HEK293T (cell line): ENCODE results near the gene PSTPIP2.

ENCODE experiments used
- CTCF ChIA-PET: fragments of 350-600 bp; formaldehyde crosslinking; extraction: SDS; loops from one replicate; lab custom pipeline; 2021; ENCODE audit warnings: antibody characterized with exemption, inconsistent platforms; lab: Yijun Ruan, JAX
- POLR2A ChIA-PET: fragments of 350-600 bp; formaldehyde crosslinking; extraction: SDS; loops from one replicate; lab custom pipeline; 2020; ENCODE audit warnings: antibody characterized with exemption, inconsistent platforms; lab: Yijun Ruan, JAX
- DNase-seq: peaks from one replicate; pipeline ENCODE4 v3.0.0; 2012; ENCODE audit warnings: mixed read lengths; ENCODE audit errors: extremely low spot score
- ARNT ChIP-seq: fragments of 450-650 bp; IDR thresholded peaks from 2 replicates; pipeline ENCODE4 v1.6.1; 2017; ENCODE audit warnings: mild to moderate bottlenecking
- BHLHE40 ChIP-seq: fragments of 450-650 bp; IDR thresholded peaks from 2 replicates; pipeline ENCODE4 v1.6.1; 2016; ENCODE audit warnings: mild to moderate bottlenecking, moderate library complexity, borderline replicate concordance
- CTBP1 ChIP-seq: fragments of 450-650 bp; IDR thresholded peaks from 2 replicates; pipeline ENCODE4 v1.6.1; 2016; ENCODE audit warnings: borderline replicate concordance
- ELF4 ChIP-seq: fragments of 450-650 bp; IDR thresholded peaks from 2 replicates; pipeline ENCODE4 v1.6.1; 2017; ENCODE audit warnings: antibody characterized with exemption
- FOXA1 ChIP-seq: fragments of 450-650 bp; IDR thresholded peaks from 2 replicates; pipeline ENCODE4 v1.6.1; 2016; ENCODE audit warnings: mild to moderate bottlenecking
- FOXK2 ChIP-seq: fragments of 450-650 bp; IDR thresholded peaks from 2 replicates; pipeline ENCODE4 v1.6.1; 2016; ENCODE audit warnings: mild to moderate bottlenecking
- FOXM1 ChIP-seq: fragments of 450-650 bp; IDR thresholded peaks from 2 replicates; pipeline ENCODE4 v1.6.1; 2017; ENCODE audit warnings: mild to moderate bottlenecking, borderline replicate concordance
- HDGF ChIP-seq: fragments of 450-650 bp; IDR thresholded peaks from 2 replicates; pipeline ENCODE4 v1.6.1; 2017; ENCODE audit warnings: antibody characterized with exemption, borderline replicate concordance
- L3MBTL2 ChIP-seq: fragments of 450-650 bp; conservative IDR thresholded peaks from 2 replicates; pipeline ENCODE4 v1.6.1; 2016; ENCODE audit warnings: mild to moderate bottlenecking
- LEF1 ChIP-seq: fragments of 450-650 bp; IDR thresholded peaks from 2 replicates; pipeline ENCODE4 v1.6.1; 2017; ENCODE audit warnings: mild to moderate bottlenecking, borderline replicate concordance
- NFRKB ChIP-seq: fragments of 450-650 bp; IDR thresholded peaks from 2 replicates; pipeline ENCODE4 v1.6.1; 2016; ENCODE audit warnings: mild to moderate bottlenecking, moderate library complexity
- PKNOX1 ChIP-seq: fragments of 450-650 bp; IDR thresholded peaks from 2 replicates; pipeline ENCODE4 v1.6.1; 2016
- SP1 ChIP-seq: fragments of 450-650 bp; IDR thresholded peaks from 2 replicates; pipeline ENCODE4 v1.6.1; 2017
- SUZ12 ChIP-seq: fragments of 450-650 bp; IDR thresholded peaks from 2 replicates; pipeline ENCODE4 v1.6.1; 2016; ENCODE audit warnings: mild to moderate bottlenecking
- TARDBP ChIP-seq: fragments of 450-650 bp; IDR thresholded peaks from 2 replicates; pipeline ENCODE4 v1.6.1; 2016
- ZNF384 ChIP-seq: fragments of 450-650 bp; IDR thresholded peaks from 2 replicates; pipeline ENCODE4 v1.6.1; 2016

The PSTPIP2 gene

GRCh38 chr18:46084431-46084830, 12.4 kb upstream of the PSTPIP2 start:
- POLR2A ChIA-PET = no interaction called here
- no peak for TF ChIP-seq FOXA1
- no peak for TF ChIP-seq NFRKB
- no peak for TF ChIP-seq TARDBP
- TF ChIP-seq BHLHE40 = no peak
- no peak for TF ChIP-seq LEF1
- no peak for TF ChIP-seq FOXK2
- no peak for TF ChIP-seq FOXM1
- no peak for TF ChIP-seq ARNT

GRCh38 chr18:46080156-46080555, 8.1 kb upstream of the PSTPIP2 start:
- CTCF ChIA-PET = no interaction called here
- DNase-seq = no peak
- POLR2A ChIA-PET = no interaction called here
- TF ChIP-seq BHLHE40 (no peak), TARDBP (no peak), NFRKB (no peak), ELF4 (no peak), SP1 (no peak), L3MBTL2 (no peak), SUZ12 (no peak), FOXA1 (no peak), HDGF (no peak), PKNOX1 (no peak), FOXM1 (no peak), ARNT (no peak), CTBP1 (no peak), ZNF384 (no peak), LEF1 (no peak), FOXK2 (no peak)

More at GRCh38 chr18:46084431-46084830, 12.4 kb upstream of the PSTPIP2 start:
- no peak for DNase-seq
- CTCF ChIA-PET = no interaction called here

- CTCF ChIA-PET = no interaction called here
- POLR2A ChIA-PET = no interaction called here
- TF ChIP-seq LEF1 = no peak
- no peak for TF ChIP-seq PKNOX1
- TF ChIP-seq ZNF384 = no peak
- no peak for TF ChIP-seq FOXM1
- TF ChIP-seq SP1 = no peak
- TF ChIP-seq FOXK2 = no peak
- no peak for TF ChIP-seq HDGF
- no peak for TF ChIP-seq SUZ12
- no peak for TF ChIP-seq ARNT
- no peak for TF ChIP-seq TARDBP
- TF ChIP-seq L3MBTL2 = no peak
- TF ChIP-seq NFRKB = no peak
- no peak for TF ChIP-seq ELF4
- no peak for TF ChIP-seq CTBP1
- no peak for TF ChIP-seq BHLHE40
- DNase-seq = no peak
Measured at GRCh38 chr18:46079336-46079735, 7.3 kb upstream of the PSTPIP2 start.

GRCh38 chr18:46073474-46074331, 1.6 kb upstream of the PSTPIP2 start:
- DNase-seq = no peak
- TF ChIP-seq L3MBTL2 (no peak), PKNOX1 (no peak), SUZ12 (no peak), HDGF (no peak), BHLHE40 (no peak), TARDBP (no peak), SP1 (no peak), ELF4 (no peak), ARNT (no peak), FOXK2 (no peak), LEF1 (no peak), FOXM1 (no peak), ZNF384 (no peak), NFRKB (no peak), CTBP1 (no peak), FOXA1 (no peak)
- POLR2A ChIA-PET = interaction anchor here (1.0 to 1.6 kb wide), 2 partner anchors 23 to 30 kb away, joined by 3 to 4 read pairs; partner anchors contain the start of gene HAUS1
- CTCF ChIA-PET = interaction anchor here (0.6 to 1.0 kb wide), 10 partner anchors 10 to 408 kb away, joined by 3 to 6 read pairs (median 3); no protein-coding TSS in a partner anchor

GRCh38 chr18:46072959-46073358, 899 bp upstream of the PSTPIP2 start:
- no peak for DNase-seq
- TF ChIP-seq SUZ12 (no peak), L3MBTL2 (no peak), FOXK2 (no peak), NFRKB (no peak), PKNOX1 (no peak), HDGF (no peak), TARDBP (no peak), LEF1 (no peak), SP1 (no peak), CTBP1 (no peak), BHLHE40 (no peak), FOXM1 (no peak)
- POLR2A ChIA-PET = interaction anchor here (0.8 to 1.9 kb wide), 3 partner anchors 10 to 24 kb away, joined by 3 to 6 read pairs (median 3); no protein-coding TSS in a partner anchor
- CTCF ChIA-PET = interaction anchor here (1.0 kb wide), 2 partner anchors 128 to 351 kb away, joined by 3 read pairs; no protein-coding TSS in a partner anchor
